Ishikawa (cell line): Measurements from ENCODE around the gene PIP5K1C.

Experiments
- CEBPB ChIP-seq: IDR thresholded peaks from 2 replicates; pipeline ENCODE4 v1.6.1; 2012
- ZBTB7A ChIP-seq: IDR thresholded peaks from 2 replicates; pipeline ENCODE4 v1.6.1; 2012; ENCODE audit warnings: low read depth

DNA sequence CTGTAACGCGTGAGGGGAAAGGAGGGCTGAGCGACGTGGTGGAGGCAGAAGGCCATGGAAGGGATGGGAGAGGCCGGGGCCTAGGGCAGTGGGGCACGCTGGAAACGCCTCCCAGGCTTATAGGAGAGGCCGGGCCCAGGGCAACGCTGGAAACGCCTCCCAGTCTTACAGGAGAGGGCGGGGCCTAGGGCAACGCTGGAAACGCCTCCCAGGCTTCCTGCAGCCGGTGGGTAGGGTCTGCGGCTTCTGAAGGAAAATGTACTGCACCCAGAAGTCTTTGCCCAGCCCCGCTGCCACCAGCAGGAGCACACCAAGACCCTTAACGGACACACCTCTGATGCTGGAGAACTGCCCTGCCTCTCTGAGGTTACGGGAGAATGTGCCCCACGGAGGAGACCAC lies 82.8 kb downstream of the PIP5K1C start:
- no peak for TF ChIP-seq ZBTB7A
- TF ChIP-seq CEBPB, result no peak
